SK-N-SH treated with all-trans-retinoic acid at 6 μM for 48 hours (cell line): ENCODE measurements around the gene ARHGAP15.

Source experiments
- ATAC-seq: fragments of 200-7000 bp; cut with Tn5 transposase; 3 replicates; pipeline ENCODE4 v1.9.1; 2020; ENCODE audit warnings: mild to moderate bottlenecking, moderate library complexity
- ARNTL ChIP-seq: fragments of 450-650 bp; formaldehyde crosslinking; IDR thresholded peaks from 2 replicates; pipeline ENCODE4 v1.5.0; 2020; ENCODE audit warnings: low read depth, mild to moderate bottlenecking, moderate library complexity, borderline replicate concordance
- BACH2 ChIP-seq: fragments of 250-450 bp; sonication (Bioruptor Pico); IDR thresholded peaks from 2 replicates; pipeline ENCODE4 v1.9.0; 2021; ENCODE audit warnings: mild to moderate bottlenecking, borderline replicate concordance
- CSDC2 ChIP-seq: fragments of 250-450 bp; sonication (Bioruptor Pico); IDR thresholded peaks from 2 replicates; pipeline ENCODE4 v1.5.0; 2020; ENCODE audit warnings: mild to moderate bottlenecking, moderate library complexity
- ESRRG ChIP-seq: fragments of 250-450 bp; sonication (Bioruptor Pico); IDR thresholded peaks from 2 replicates; pipeline ENCODE4 v1.6.1; 2021; ENCODE audit warnings: mild to moderate bottlenecking
- GLIS3 ChIP-seq: fragments of 250-450 bp; sonication (Bioruptor Pico); IDR thresholded peaks from 2 replicates; pipeline ENCODE4 v1.5.0; 2020; ENCODE audit warnings: mild to moderate bottlenecking, moderate library complexity
- ISL1 ChIP-seq: fragments of 250-450 bp; sonication (Bioruptor Pico); IDR thresholded peaks from 2 replicates; pipeline ENCODE4 v2.1.2; 2022; ENCODE audit warnings: mild to moderate bottlenecking, moderate library complexity
- OSR1 ChIP-seq: fragments of 250-450 bp; sonication (Bioruptor Pico); IDR thresholded peaks from 2 replicates; pipeline ENCODE4 v1.8.0; 2022; ENCODE audit warnings: moderate library complexity, mild to moderate bottlenecking, inconsistent platforms
- PPARA ChIP-seq: fragments of 250-450 bp; sonication (Bioruptor Pico); IDR thresholded peaks from 2 replicates; pipeline ENCODE4 v1.5.0; 2020; ENCODE audit warnings: mild to moderate bottlenecking, borderline replicate concordance
- RARB ChIP-seq: fragments of 250-450 bp; sonication (Bioruptor Pico); IDR thresholded peaks from 2 replicates; pipeline ENCODE4 v1.8.0; 2021; ENCODE audit warnings: mild to moderate bottlenecking, moderate library complexity
- SNAI2 ChIP-seq: fragments of 250-450 bp; sonication (Bioruptor Pico); IDR thresholded peaks from 2 replicates; pipeline ENCODE4 v1.5.0; 2020; ENCODE audit warnings: mild to moderate bottlenecking, moderate library complexity
- TCF4 ChIP-seq: fragments of 250-450 bp; sonication (Bioruptor Pico); IDR thresholded peaks from 2 replicates; pipeline ENCODE4 v1.8.0; 2021; ENCODE audit warnings: mild to moderate bottlenecking, moderate library complexity, borderline replicate concordance
- ZC3H10 ChIP-seq: fragments of 250-450 bp; sonication (Bioruptor Pico); IDR thresholded peaks from 2 replicates; pipeline ENCODE4 v1.5.1; 2021; ENCODE audit warnings: mild to moderate bottlenecking, moderate library complexity
- ZFP3 ChIP-seq: fragments of 250-450 bp; sonication (Bioruptor Pico); IDR thresholded peaks from 2 replicates; pipeline ENCODE4 v1.5.0; 2020; ENCODE audit warnings: mild to moderate bottlenecking, moderate library complexity
- ZNF565 ChIP-seq: fragments of 450-650 bp; formaldehyde crosslinking; conservative IDR thresholded peaks from 2 replicates; pipeline ENCODE4 v1.5.0; 2020; ENCODE audit warnings: low read depth, mild to moderate bottlenecking, moderate library complexity
- ZNF70 ChIP-seq: fragments of 450-650 bp; formaldehyde crosslinking; IDR thresholded peaks from 2 replicates; pipeline ENCODE4 v1.5.0; 2020; ENCODE audit warnings: mild to moderate bottlenecking, moderate library complexity
- ZNF8 ChIP-seq: fragments of 450-650 bp; formaldehyde crosslinking; IDR thresholded peaks from 2 replicates; pipeline ENCODE4 v1.5.0; 2020; ENCODE audit warnings: mild to moderate bottlenecking, moderate library complexity
- TF ChIP-seq, protein P1 (sequence below): fragments of 250-450 bp; sonication (Bioruptor Pico); IDR thresholded peaks from 2 replicates; pipeline ENCODE4 v1.5.1; 2021; ENCODE audit warnings: mild to moderate bottlenecking, moderate library complexity
- TF ChIP-seq, protein P2 (sequence below): fragments of 250-450 bp; sonication (Bioruptor Pico); IDR thresholded peaks from 2 replicates; pipeline ENCODE4 v1.8.0; 2021; ENCODE audit warnings: low read depth, mild to moderate bottlenecking, moderate library complexity, borderline replicate concordance
- TF ChIP-seq, protein P3 (sequence below): fragments of 250-450 bp; sonication (Bioruptor Pico); IDR thresholded peaks from 2 replicates; pipeline ENCODE4 v1.8.0; 2020; ENCODE audit warnings: mild to moderate bottlenecking, moderate library complexity, borderline replicate concordance
- TF ChIP-seq, protein P4 (sequence below): fragments of 250-450 bp; sonication (Bioruptor Pico); IDR thresholded peaks from 2 replicates; pipeline ENCODE4 v1.5.1; 2020; ENCODE audit warnings: low read depth, mild to moderate bottlenecking, moderate library complexity
- TF ChIP-seq, protein P5 (sequence below): fragments of 250-450 bp; sonication (Bioruptor Pico); IDR thresholded peaks from 2 replicates; pipeline ENCODE4 v1.5.0; 2020; ENCODE audit warnings: mild to moderate bottlenecking, moderate library complexity

The ARHGAP15 gene

DNA sequence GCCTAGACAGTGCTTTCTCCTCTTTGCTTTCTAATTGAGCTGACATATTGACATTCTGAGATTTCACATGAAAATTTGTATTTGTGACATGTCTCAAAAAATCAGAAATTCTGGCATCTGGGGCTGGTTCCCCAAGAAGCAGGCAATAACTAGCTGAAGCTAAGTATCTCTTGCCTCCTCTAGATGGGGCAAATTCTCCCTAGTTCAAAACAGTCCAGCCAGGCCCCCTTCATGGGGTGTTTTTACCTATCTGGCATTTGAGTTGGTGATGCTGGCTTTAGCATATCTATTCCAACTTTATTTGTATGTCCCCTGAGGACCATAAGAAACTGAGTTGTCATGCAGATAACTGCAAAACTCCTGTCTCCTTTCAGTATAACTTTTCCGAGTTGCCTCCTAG lies 39.9 kb downstream of the ARHGAP15 start:
- no peak for ATAC-seq

DNA sequence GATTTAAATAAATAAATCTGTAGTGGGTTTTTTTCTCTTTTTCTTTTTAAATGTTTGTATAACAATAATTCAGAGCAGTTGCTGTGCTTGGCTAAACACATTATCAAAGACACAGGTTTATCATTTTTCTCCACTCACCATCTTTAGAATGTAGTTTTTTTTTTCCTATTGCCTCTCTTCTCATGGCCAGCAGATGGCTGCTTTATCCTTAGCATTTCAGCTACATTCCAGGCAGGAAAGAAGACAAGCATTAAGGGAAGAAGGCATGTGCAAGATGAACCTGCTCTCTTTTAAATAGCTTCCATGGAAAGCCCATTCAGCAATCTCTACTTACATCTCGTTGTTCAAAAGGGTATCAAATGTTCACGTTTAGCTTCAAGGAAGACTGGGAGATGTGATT lies 42.6 kb downstream of the ARHGAP15 start:
- ATAC-seq, result peak; percentile 78
- no peak for TF ChIP-seq BACH2 (CRISPR knock-in tag)
- TF ChIP-seq ZFP3, result no peak
- no peak for TF ChIP-seq ZC3H10 (CRISPR knock-in tag)
- TF ChIP-seq OSR1 (CRISPR knock-in tag), result no peak
- no peak for TF ChIP-seq ISL1 (CRISPR knock-in tag)
- no peak for TF ChIP-seq CSDC2 (CRISPR knock-in tag)
- no peak for TF ChIP-seq GLIS3 (CRISPR knock-in tag)
- TF ChIP-seq ZNF8 (CRISPR knock-in tag), result no peak
- TF ChIP-seq, protein P1, sequence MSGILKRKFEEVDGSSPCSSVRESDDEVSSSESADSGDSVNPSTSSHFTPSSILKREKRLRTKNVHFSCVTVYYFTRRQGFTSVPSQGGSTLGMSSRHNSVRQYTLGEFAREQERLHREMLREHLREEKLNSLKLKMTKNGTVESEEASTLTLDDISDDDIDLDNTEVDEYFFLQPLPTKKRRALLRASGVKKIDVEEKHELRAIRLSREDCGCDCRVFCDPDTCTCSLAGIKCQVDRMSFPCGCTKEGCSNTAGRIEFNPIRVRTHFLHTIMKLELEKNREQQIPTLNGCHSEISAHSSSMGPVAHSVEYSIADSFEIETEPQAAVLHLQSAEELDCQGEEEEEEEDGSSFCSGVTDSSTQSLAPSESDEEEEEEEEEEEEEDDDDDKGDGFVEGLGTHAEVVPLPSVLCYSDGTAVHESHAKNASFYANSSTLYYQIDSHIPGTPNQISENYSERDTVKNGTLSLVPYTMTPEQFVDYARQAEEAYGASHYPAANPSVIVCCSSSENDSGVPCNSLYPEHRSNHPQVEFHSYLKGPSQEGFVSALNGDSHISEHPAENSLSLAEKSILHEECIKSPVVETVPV (CRISPR knock-in tag), result no peak
- TF ChIP-seq ESRRG (CRISPR knock-in tag), result no peak
- no peak for TF ChIP-seq SNAI2 (CRISPR knock-in tag)
- no peak for TF ChIP-seq RARB (CRISPR knock-in tag)
- TF ChIP-seq, protein P2, sequence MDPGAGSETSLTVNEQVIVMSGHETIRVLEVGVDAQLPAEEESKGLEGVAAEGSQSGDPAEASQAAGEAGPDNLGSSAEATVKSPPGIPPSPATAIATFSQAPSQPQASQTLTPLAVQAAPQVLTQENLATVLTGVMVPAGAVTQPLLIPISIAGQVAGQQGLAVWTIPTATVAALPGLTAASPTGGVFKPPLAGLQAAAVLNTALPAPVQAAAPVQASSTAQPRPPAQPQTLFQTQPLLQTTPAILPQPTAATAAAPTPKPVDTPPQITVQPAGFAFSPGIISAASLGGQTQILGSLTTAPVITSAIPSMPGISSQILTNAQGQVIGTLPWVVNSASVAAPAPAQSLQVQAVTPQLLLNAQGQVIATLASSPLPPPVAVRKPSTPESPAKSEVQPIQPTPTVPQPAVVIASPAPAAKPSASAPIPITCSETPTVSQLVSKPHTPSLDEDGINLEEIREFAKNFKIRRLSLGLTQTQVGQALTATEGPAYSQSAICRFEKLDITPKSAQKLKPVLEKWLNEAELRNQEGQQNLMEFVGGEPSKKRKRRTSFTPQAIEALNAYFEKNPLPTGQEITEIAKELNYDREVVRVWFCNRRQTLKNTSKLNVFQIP (CRISPR knock-in tag), result no peak
- TF ChIP-seq, all 23 proteins: peak for 0

More for the DNA sequence above, 39.9 kb downstream of the ARHGAP15 start:
- TF ChIP-seq BACH2 (CRISPR knock-in tag), result no peak
- TF ChIP-seq, protein P3, sequence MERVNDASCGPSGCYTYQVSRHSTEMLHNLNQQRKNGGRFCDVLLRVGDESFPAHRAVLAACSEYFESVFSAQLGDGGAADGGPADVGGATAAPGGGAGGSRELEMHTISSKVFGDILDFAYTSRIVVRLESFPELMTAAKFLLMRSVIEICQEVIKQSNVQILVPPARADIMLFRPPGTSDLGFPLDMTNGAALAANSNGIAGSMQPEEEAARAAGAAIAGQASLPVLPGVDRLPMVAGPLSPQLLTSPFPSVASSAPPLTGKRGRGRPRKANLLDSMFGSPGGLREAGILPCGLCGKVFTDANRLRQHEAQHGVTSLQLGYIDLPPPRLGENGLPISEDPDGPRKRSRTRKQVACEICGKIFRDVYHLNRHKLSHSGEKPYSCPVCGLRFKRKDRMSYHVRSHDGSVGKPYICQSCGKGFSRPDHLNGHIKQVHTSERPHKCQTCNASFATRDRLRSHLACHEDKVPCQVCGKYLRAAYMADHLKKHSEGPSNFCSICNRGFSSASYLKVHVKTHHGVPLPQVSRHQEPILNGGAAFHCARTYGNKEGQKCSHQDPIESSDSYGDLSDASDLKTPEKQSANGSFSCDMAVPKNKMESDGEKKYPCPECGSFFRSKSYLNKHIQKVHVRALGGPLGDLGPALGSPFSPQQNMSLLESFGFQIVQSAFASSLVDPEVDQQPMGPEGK, result no peak
- TF ChIP-seq, protein P2 (CRISPR knock-in tag), result no peak
- TF ChIP-seq TCF4 (CRISPR knock-in tag), result no peak
- no peak for TF ChIP-seq PPARA (CRISPR knock-in tag)
- TF ChIP-seq ESRRG (CRISPR knock-in tag), result no peak
- no peak for TF ChIP-seq ZNF70 (CRISPR knock-in tag)
- TF ChIP-seq ZFP3, result no peak
- TF ChIP-seq, protein P1 (CRISPR knock-in tag), result no peak
- TF ChIP-seq OSR1 (CRISPR knock-in tag), result no peak
- no peak for TF ChIP-seq ZNF565 (CRISPR knock-in tag)
- TF ChIP-seq CSDC2 (CRISPR knock-in tag), result no peak
- TF ChIP-seq, protein P4, sequence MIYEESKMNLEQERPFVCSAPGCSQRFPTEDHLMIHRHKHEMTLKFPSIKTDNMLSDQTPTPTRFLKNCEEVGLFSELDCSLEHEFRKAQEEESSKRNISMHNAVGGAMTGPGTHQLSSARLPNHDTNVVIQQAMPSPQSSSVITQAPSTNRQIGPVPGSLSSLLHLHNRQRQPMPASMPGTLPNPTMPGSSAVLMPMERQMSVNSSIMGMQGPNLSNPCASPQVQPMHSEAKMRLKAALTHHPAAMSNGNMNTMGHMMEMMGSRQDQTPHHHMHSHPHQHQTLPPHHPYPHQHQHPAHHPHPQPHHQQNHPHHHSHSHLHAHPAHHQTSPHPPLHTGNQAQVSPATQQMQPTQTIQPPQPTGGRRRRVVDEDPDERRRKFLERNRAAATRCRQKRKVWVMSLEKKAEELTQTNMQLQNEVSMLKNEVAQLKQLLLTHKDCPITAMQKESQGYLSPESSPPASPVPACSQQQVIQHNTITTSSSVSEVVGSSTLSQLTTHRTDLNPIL (CRISPR knock-in tag), result no peak
- no peak for TF ChIP-seq RARB (CRISPR knock-in tag)
- TF ChIP-seq, protein P5, sequence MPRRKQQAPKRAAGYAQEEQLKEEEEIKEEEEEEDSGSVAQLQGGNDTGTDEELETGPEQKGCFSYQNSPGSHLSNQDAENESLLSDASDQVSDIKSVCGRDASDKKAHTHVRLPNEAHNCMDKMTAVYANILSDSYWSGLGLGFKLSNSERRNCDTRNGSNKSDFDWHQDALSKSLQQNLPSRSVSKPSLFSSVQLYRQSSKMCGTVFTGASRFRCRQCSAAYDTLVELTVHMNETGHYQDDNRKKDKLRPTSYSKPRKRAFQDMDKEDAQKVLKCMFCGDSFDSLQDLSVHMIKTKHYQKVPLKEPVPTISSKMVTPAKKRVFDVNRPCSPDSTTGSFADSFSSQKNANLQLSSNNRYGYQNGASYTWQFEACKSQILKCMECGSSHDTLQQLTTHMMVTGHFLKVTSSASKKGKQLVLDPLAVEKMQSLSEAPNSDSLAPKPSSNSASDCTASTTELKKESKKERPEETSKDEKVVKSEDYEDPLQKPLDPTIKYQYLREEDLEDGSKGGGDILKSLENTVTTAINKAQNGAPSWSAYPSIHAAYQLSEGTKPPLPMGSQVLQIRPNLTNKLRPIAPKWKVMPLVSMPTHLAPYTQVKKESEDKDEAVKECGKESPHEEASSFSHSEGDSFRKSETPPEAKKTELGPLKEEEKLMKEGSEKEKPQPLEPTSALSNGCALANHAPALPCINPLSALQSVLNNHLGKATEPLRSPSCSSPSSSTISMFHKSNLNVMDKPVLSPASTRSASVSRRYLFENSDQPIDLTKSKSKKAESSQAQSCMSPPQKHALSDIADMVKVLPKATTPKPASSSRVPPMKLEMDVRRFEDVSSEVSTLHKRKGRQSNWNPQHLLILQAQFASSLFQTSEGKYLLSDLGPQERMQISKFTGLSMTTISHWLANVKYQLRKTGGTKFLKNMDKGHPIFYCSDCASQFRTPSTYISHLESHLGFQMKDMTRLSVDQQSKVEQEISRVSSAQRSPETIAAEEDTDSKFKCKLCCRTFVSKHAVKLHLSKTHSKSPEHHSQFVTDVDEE (CRISPR knock-in tag), result no peak
- TF ChIP-seq SNAI2 (CRISPR knock-in tag), result no peak
- no peak for TF ChIP-seq ARNTL (CRISPR knock-in tag)
- TF ChIP-seq GLIS3 (CRISPR knock-in tag), result no peak
